Liver (tissue), 9 donors: ENCODE measurements around the gene RASA1. TPM values are rescaled to one million over a fixed set of nuclear protein-coding genes. Genes with fewer than 3 reads are reported as not detected.

ENCODE experiments used
- DNase-seq: peaks from one replicate; pipeline ENCODE4 v3.0.0-alpha.2; 2017; ENCODE audit warnings: low spot score
- H3K27ac ChIP-seq, 2 donors: one replicate each; pipeline ENCODE4 v1.7.0; 2013; ENCODE audit warnings: inconsistent platforms in 2 of 2, low read length in 2 of 2, control low read depth in 1 of 2, low read depth in 1 of 2, mild to moderate bottlenecking in 1 of 2
- H3K27me3 ChIP-seq, 4 donors: one replicate each; pipeline versions ENCODE4 v1.6.1 to v1.7.0; 2013; ENCODE audit warnings: low read length in 3 of 4, inconsistent platforms in 1 of 4, mild to moderate bottlenecking in 1 of 4, moderate library complexity in 1 of 4; ENCODE audit not compliant: control insufficient read depth in 4 of 4, insufficient read depth in 4 of 4
- H3K36me3 ChIP-seq, 4 donors: one replicate each; pipeline versions ENCODE4 v1.6.1 to v1.7.0; 2013; ENCODE audit warnings: low read length in 3 of 4, mild to moderate bottlenecking in 3 of 4, low read depth in 1 of 4, moderate library complexity in 1 of 4; ENCODE audit not compliant: control insufficient read depth in 4 of 4, insufficient read depth in 3 of 4
- H3K4me1 ChIP-seq, 4 donors: one replicate each; pipeline versions ENCODE4 v1.6.1 to v1.7.0; 2013; ENCODE audit warnings: low read length in 3 of 4, mild to moderate bottlenecking in 3 of 4, moderate library complexity in 1 of 4; ENCODE audit not compliant: control insufficient read depth in 4 of 4, insufficient read depth in 4 of 4
- H3K4me3 ChIP-seq, 3 donors: one replicate each; pipeline versions ENCODE4 v1.6.1 to v1.7.0; 2013; ENCODE audit warnings: low read length in 3 of 3, control low read depth in 1 of 3, low read depth in 1 of 3, mild to moderate bottlenecking in 1 of 3
- H3K9ac ChIP-seq, 2 donors: one replicate each; pipeline ENCODE4 v1.7.0; 2013; ENCODE audit warnings: low read length in 2 of 2, mild to moderate bottlenecking in 2 of 2, moderate library complexity in 2 of 2, control low read depth in 1 of 2, low read depth in 1 of 2
- H3K9me3 ChIP-seq, 4 donors: one replicate each; pipeline versions ENCODE4 v1.6.1 to v1.7.0; 2013; ENCODE audit warnings: low read length in 3 of 4; ENCODE audit not compliant: control insufficient read depth in 4 of 4
- ATF3 ChIP-seq: IDR thresholded peaks from 2 replicates; pipeline ENCODE4 v1.6.1; 2016; ENCODE audit warnings: antibody characterized with exemption
- CTCF ChIP-seq: fragments of 150-350 bp; IDR thresholded peaks from 2 replicates; pipeline ENCODE4 v1.5.1; 2017; ENCODE audit warnings: improper control_type of control experiment, low read depth, low read length; ENCODE audit not compliant: missing input control
- EGR1 ChIP-seq, 2 donors: IDR thresholded peaks; 2 replicates each; pipeline ENCODE4 v1.6.1; 2016 to 2018; ENCODE audit warnings: antibody characterized with exemption in 2 of 2, low read depth in 2 of 2
- FOXA2 ChIP-seq: IDR thresholded peaks from 2 replicates; pipeline ENCODE4 v1.6.1; 2016; ENCODE audit warnings: antibody characterized with exemption
- GABPA ChIP-seq, 2 donors: IDR thresholded peaks in 1 of 2; conservative IDR thresholded peaks in 1 of 2; 2 replicates each; pipeline ENCODE4 v1.6.1; 2016; ENCODE audit warnings: antibody characterized with exemption in 2 of 2, mild to moderate bottlenecking in 1 of 2, moderate library complexity in 1 of 2
- HNF4A ChIP-seq, 2 donors: conservative IDR thresholded peaks; 2 replicates each; pipeline ENCODE4 v1.6.1; 2016; ENCODE audit warnings: antibody characterized with exemption in 2 of 2, mild to moderate bottlenecking in 2 of 2
- HNF4G ChIP-seq: IDR thresholded peaks from 2 replicates; pipeline ENCODE4 v1.6.1; 2016; ENCODE audit warnings: antibody characterized with exemption
- JUND ChIP-seq, 2 donors: IDR thresholded peaks; 2 replicates each; pipeline ENCODE4 v1.6.1; 2016; ENCODE audit warnings: antibody characterized with exemption in 2 of 2
- RAD21 ChIP-seq, 2 donors: IDR thresholded peaks; 2 replicates each; pipeline ENCODE4 v1.6.1; 2016; ENCODE audit warnings: antibody characterized with exemption in 2 of 2, mild to moderate bottlenecking in 2 of 2
- TAF1 ChIP-seq: conservative IDR thresholded peaks from 2 replicates; pipeline ENCODE4 v1.6.1; 2016; ENCODE audit warnings: antibody characterized with exemption, mild to moderate bottlenecking
- YY1 ChIP-seq: IDR thresholded peaks from 2 replicates; pipeline ENCODE4 v1.6.1; 2016; ENCODE audit warnings: antibody characterized with exemption, mild to moderate bottlenecking
- ZBTB33 ChIP-seq: IDR thresholded peaks from 2 replicates; pipeline ENCODE4 v1.6.1; 2016; ENCODE audit warnings: antibody characterized with exemption
- WGBS: extraction: QIAGEN DNeasy Blood & Tissue Kit; methylation state at CpG from one replicate; pipeline ENCODE4 v1.1.7; 2013; 5-methylcytosine and 5-hydroxymethylcytosine counted together
- polyA plus RNA-seq, 2 donors: library from polyadenylated mRNA; stranded (reverse) in 1 of 2; unstranded in 1 of 2; fragments of 200-250 nt in 1 of 2; fragments of >200 nt in 1 of 2; fragmentation: Nextera tagmentation in 1 of 2; extraction: Ambion mirVana in 1 of 2; gene quantifications; one replicate each; pipeline versions ENCODE4 v1.2.1 to v1.2.3, GENCODE V29; 2013 to 2015
- total RNA-seq, 2 donors: library from RNA; depleted of rRNA; stranded (reverse); fragments of >200 nt; gene quantifications; one replicate each; pipeline ENCODE4 v1.2.3, GENCODE V29; 2014
- donor health status: healthy.
- donor health status: healthy.
- donor health status: healthy.
- donor health status: healthy.
- donor health status: healthy.

Gene RASA1
- total and polyA plus RNA-seq, 4 donors = 3.7 to 18.1 (median 7.0) TPM

GRCh38 chr5:87399720-87400119 lies 132.0 kb downstream of the RASA1 start:
- Histone ChIP-seq H3K4me3 (no peak overlapping the region), H3K27me3 (no peaks in the 10 kb centered on the region), H3K27ac (no peak overlapping the region), H3K9ac (no peak overlapping the region), H3K4me1 (peaks cover 3 to 24% (median 13%) of the 10 kb centered on the region in 4 donors), H3K9me3 (no peaks in the 10 kb centered on the region), H3K36me3 (peaks cover 0 to 56% (median 26%) of the 10 kb centered on the region in 4 donors)
- no peak for TF ChIP-seq JUND (IDR thresholded peaks at IDR 0.05)
- TF ChIP-seq HNF4G = no peak
- TF ChIP-seq YY1 = no peak
- TF ChIP-seq TAF1 = no peak
- no peak for TF ChIP-seq ATF3
- TF ChIP-seq ZBTB33 = no peak
- TF ChIP-seq HNF4A (conservative IDR thresholded peaks at IDR 0.05) = no peak
- no peak for TF ChIP-seq FOXA2
- TF ChIP-seq GABPA (IDR thresholded peaks at IDR 0.05 in 1 of 2, conservative IDR thresholded peaks at IDR 0.05 in 1 of 2) = no peak
- TF ChIP-seq CTCF = no peak
- TF ChIP-seq EGR1 (IDR thresholded peaks at IDR 0.05; ENCODE audit: low read depth in 2 of 2) = no peak
- 72% methylated on average over 2 of the region's 2 CpGs for WGBS
- DNase-seq = no peak

GRCh38 chr5:87400305-87400899 lies 132.7 kb downstream of the RASA1 start:
- no peak for DNase-seq
- no peak overlapping the region for H3K4me3 ChIP-seq
- TF ChIP-seq GABPA (IDR thresholded peaks at IDR 0.05 in 1 of 2, conservative IDR thresholded peaks at IDR 0.05 in 1 of 2) = no peak
- TF ChIP-seq RAD21 (IDR thresholded peaks at IDR 0.05) = peak; percentile 82
- peak; percentile 53 for TF ChIP-seq CTCF
- H3K9me3 ChIP-seq = no peaks in the 10 kb centered on the region
- no peak overlapping the region for H3K9ac ChIP-seq
- 52% methylated on average over 4 of the region's 4 CpGs for WGBS
- no peaks in the 10 kb centered on the region for H3K27me3 ChIP-seq
- no peak overlapping the region for H3K27ac ChIP-seq
- peaks cover 3 to 22% (median 10%) of the 10 kb centered on the region in 4 donors for H3K4me1 ChIP-seq
- H3K36me3 ChIP-seq = peaks cover 0 to 57% (median 29%) of the 10 kb centered on the region in 4 donors
